Astrocyte (in vitro differentiated cells and primary cell): ENCODE measurements around the gene IL27RA. TPM values are rescaled to one million over a fixed set of nuclear protein-coding genes. Genes with fewer than 3 reads are reported as not detected.

Experiments
- DNase-seq: peaks from one replicate; pipeline ENCODE4 v3.0.0-alpha.2; 2010; ENCODE audit warnings: low read depth
- FAIRE-seq: peaks from 2 replicates; lab custom pipeline; 2011; peaks lifted over from hg19 to GRCh38; lab: Jason Lieb, UNC
- H2AFZ ChIP-seq: 2 replicates; pipeline ENCODE4 v1.6.0; 2012; ENCODE audit warnings: low read depth, low read length, inconsistent platforms
- H3K27ac ChIP-seq: 2 replicates; pipeline ENCODE4 v1.5.1; 2011; ENCODE audit warnings: low read depth, low read length, inconsistent platforms
- H3K27me3 ChIP-seq: 2 replicates; pipeline ENCODE4 v1.6.0; 2011; ENCODE audit warnings: low read length, inconsistent platforms; ENCODE audit not compliant: insufficient read depth
- H3K36me3 ChIP-seq: 2 replicates; pipeline ENCODE4 v1.5.1; 2011; ENCODE audit warnings: low read length, inconsistent platforms; ENCODE audit not compliant: insufficient read depth
- H3K4me1 ChIP-seq: 2 replicates; pipeline ENCODE4 v1.5.1; 2011; ENCODE audit warnings: low read length, inconsistent platforms; ENCODE audit not compliant: insufficient read depth
- H3K4me2 ChIP-seq: 2 replicates; pipeline ENCODE4 v1.6.0; 2012; ENCODE audit warnings: low read length, inconsistent platforms
- H3K4me3 ChIP-seq: 2 replicates; pipeline ENCODE4 v1.5.1; 2011; ENCODE audit warnings: low read depth, mild to moderate bottlenecking, low read length, inconsistent platforms; ENCODE audit not compliant: insufficient read depth
- H3K79me2 ChIP-seq: 2 replicates; pipeline ENCODE4 v1.6.0; 2012; ENCODE audit warnings: mild to moderate bottlenecking, low read length, inconsistent platforms; ENCODE audit not compliant: insufficient read depth
- H3K9ac ChIP-seq: 2 replicates; pipeline ENCODE4 v1.6.0; 2012; ENCODE audit warnings: mild to moderate bottlenecking, low read length, inconsistent platforms
- H3K9me3 ChIP-seq: 2 replicates; pipeline ENCODE4 v1.5.1; 2012; ENCODE audit warnings: low read depth, mild to moderate bottlenecking, low read length, inconsistent platforms; ENCODE audit not compliant: insufficient read depth
- H4K20me1 ChIP-seq: 2 replicates; pipeline ENCODE4 v1.6.0; 2012; ENCODE audit warnings: low read length, inconsistent platforms; ENCODE audit not compliant: insufficient read depth
- H3K27ac Mint-ChIP-seq: one replicate; pipeline ENCODE4 v1.8.0; 2021; ENCODE audit warnings: mild to moderate bottlenecking, mixed read lengths; ENCODE audit not compliant: unreplicated experiment
- H3K27me3 Mint-ChIP-seq: one replicate; pipeline ENCODE4 v1.8.0; 2021; ENCODE audit warnings: low read depth, mixed read lengths; ENCODE audit not compliant: unreplicated experiment
- H3K36me3 Mint-ChIP-seq: one replicate; pipeline ENCODE4 v1.8.0; 2021; ENCODE audit warnings: low read depth, mixed read lengths; ENCODE audit not compliant: unreplicated experiment
- H3K4me1 Mint-ChIP-seq: one replicate; pipeline ENCODE4 v1.8.0; 2021; ENCODE audit warnings: low read depth, mixed read lengths; ENCODE audit not compliant: unreplicated experiment
- H3K4me3 Mint-ChIP-seq: one replicate; pipeline ENCODE4 v1.8.0; 2021; ENCODE audit warnings: mild to moderate bottlenecking, moderate library complexity, mixed read lengths; ENCODE audit not compliant: unreplicated experiment
- H3K9me3 Mint-ChIP-seq: one replicate; pipeline ENCODE4 v1.8.0; 2021; ENCODE audit warnings: mild to moderate bottlenecking, mixed read lengths; ENCODE audit not compliant: unreplicated experiment
- EZH2 ChIP-seq: IDR thresholded peaks from 2 replicates; pipeline ENCODE4 v1.6.1; 2012; ENCODE audit warnings: mild to moderate bottlenecking, low read length, inconsistent platforms; ENCODE audit not compliant: insufficient read depth
- total RNA-seq: library from RNA; stranded (reverse); gene quantifications from 2 replicates; pipeline ENCODE4 v1.2.1, GENCODE V29; 2021
- TF ChIP-seq, protein P1 (sequence below): IDR thresholded peaks from 2 replicates; pipeline ENCODE4 v1.5.1; 2011; ENCODE audit warnings: low read depth, mild to moderate bottlenecking, inconsistent platforms, low read length, moderate library complexity; ENCODE audit not compliant: insufficient read depth

Gene IL27RA
- total RNA-seq, 1 donor from 2014 or later, result 5.7 TPM

DNA sequence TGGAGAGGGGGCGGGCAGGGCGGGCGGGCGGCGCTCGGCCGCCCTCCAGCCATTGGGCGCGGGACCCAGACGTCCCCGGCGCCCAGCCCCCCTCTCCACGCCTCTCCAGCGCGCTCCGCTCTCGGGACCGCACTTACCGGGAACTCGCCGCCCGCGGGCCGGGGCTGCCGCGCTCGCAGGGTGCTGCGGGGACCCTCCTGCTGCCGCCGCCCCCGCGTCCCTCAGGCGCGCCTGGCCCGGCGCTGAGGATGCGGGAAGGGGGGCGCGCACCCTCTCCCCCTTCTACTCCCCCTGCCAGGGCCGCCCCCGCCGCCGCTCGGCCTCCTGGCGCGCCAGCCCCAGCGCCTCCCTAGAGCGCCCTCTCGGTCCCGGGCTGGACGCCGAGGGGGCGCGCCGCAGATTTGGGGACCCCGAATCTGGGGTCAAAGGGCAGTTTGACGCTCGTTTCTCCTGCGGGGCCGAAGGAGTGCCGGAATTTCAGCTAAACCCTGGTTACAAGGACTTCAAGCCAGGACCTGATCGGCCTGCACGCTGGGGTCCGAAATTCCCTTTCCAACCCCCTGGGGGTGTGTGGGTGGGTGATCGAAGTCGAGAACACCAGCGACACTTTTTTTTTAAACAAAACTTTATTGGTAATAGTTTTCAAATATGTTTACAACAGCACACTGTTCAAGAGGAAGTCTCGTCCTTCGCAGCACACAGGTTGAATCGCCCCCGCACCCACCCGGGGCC lies 59.7 kb downstream of the IL27RA start:
- Mint-ChIP-seq H3K36me3 (peaks cover 18% of the 10 kb centered on the region), H3K9me3 (peaks cover 9% of the 10 kb centered on the region), H3K4me3 (peak overlapping the region; percentile 98), H3K27me3 (no peaks in the 10 kb centered on the region), H3K27ac (peak overlapping the region; percentile 93), H3K4me1 (peaks cover 5% of the 10 kb centered on the region)
- peaks cover 13% of the 10 kb centered on the region for H3K4me1 ChIP-seq
- FAIRE-seq, result no peak
- no peaks in the 10 kb centered on the region for H3K79me2 ChIP-seq
- TF ChIP-seq, protein P1, sequence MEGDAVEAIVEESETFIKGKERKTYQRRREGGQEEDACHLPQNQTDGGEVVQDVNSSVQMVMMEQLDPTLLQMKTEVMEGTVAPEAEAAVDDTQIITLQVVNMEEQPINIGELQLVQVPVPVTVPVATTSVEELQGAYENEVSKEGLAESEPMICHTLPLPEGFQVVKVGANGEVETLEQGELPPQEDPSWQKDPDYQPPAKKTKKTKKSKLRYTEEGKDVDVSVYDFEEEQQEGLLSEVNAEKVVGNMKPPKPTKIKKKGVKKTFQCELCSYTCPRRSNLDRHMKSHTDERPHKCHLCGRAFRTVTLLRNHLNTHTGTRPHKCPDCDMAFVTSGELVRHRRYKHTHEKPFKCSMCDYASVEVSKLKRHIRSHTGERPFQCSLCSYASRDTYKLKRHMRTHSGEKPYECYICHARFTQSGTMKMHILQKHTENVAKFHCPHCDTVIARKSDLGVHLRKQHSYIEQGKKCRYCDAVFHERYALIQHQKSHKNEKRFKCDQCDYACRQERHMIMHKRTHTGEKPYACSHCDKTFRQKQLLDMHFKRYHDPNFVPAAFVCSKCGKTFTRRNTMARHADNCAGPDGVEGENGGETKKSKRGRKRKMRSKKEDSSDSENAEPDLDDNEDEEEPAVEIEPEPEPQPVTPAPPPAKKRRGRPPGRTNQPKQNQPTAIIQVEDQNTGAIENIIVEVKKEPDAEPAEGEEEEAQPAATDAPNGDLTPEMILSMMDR, result no peak
- TF ChIP-seq EZH2, result no peak
- H3K27me3 ChIP-seq, result no peaks in the 10 kb centered on the region
- peak overlapping the region; percentile 6 for H3K27ac ChIP-seq
- peak overlapping the region; percentile 70 for H3K9ac ChIP-seq
- H2AFZ ChIP-seq, result peak overlapping the region; percentile 61
- peaks cover 11% of the 10 kb centered on the region for H4K20me1 ChIP-seq
- peak; percentile 55 for DNase-seq
- H3K4me2 ChIP-seq, result peak overlapping the region; percentile 93
- peaks cover 7% of the 10 kb centered on the region for H3K9me3 ChIP-seq
- H3K36me3 ChIP-seq, result peaks cover 6% of the 10 kb centered on the region
- peak overlapping the region; percentile 66 for H3K4me3 ChIP-seq

DNA sequence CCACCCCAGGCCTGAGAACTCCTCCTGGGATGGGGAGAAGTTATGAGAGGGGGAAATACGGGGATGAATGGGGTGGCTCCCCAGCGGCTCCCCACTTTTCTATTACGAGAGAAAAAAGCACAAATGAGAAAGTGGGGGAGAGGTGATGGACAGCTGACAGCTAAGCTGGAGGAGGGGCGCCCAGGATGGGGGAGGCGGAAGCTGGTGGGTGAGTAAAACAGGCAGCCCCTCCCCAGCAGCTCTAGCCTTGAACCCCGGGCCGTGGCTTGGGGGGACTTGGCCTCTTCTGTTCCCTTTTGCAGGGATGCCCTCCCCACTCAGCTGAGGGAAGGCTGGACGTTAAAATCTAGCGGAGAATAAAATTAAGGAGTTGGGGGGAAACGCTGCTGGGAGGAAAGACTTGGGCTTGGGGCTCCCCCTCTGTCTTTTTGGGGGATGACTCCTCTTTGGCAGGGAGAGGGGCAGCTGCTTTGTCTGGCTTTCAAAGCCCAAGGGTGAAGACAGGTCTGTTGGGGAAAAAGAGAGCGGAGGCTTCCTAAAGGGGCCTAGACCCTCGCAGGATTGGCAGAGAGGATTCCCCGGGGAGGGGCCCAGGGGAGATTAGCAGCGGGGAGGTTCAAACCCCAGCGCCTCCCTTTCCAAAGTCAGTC lies 60.4 kb downstream of the IL27RA start:
- peak overlapping the region; percentile 93 for H3K4me2 ChIP-seq
- Mint-ChIP-seq H3K27me3 (no peaks in the 10 kb centered on the region), H3K4me1 (peaks cover 5% of the 10 kb centered on the region), H3K9me3 (peaks cover 9% of the 10 kb centered on the region), H3K27ac (peak overlapping the region; percentile 93), H3K4me3 (peak overlapping the region; percentile 98), H3K36me3 (peaks cover 21% of the 10 kb centered on the region)
- peaks cover 11% of the 10 kb centered on the region for H4K20me1 ChIP-seq
- no peaks in the 10 kb centered on the region for H3K79me2 ChIP-seq
- peaks cover 7% of the 10 kb centered on the region for H3K9me3 ChIP-seq
- H3K4me3 ChIP-seq, result peak overlapping the region; percentile 66
- no peaks in the 10 kb centered on the region for H3K27me3 ChIP-seq
- H3K4me1 ChIP-seq, result peaks cover 13% of the 10 kb centered on the region
- H3K36me3 ChIP-seq, result peaks cover 10% of the 10 kb centered on the region
- DNase-seq (no peak), FAIRE-seq (no peak)
- TF ChIP-seq, protein P1, result no peak
- TF ChIP-seq EZH2, result no peak
- peak overlapping the region; percentile 70 for H3K9ac ChIP-seq
- no peak overlapping the region for H3K27ac ChIP-seq
- H2AFZ ChIP-seq, result no peak overlapping the region
